ENCODE results near the gene GSC.

DNA sequence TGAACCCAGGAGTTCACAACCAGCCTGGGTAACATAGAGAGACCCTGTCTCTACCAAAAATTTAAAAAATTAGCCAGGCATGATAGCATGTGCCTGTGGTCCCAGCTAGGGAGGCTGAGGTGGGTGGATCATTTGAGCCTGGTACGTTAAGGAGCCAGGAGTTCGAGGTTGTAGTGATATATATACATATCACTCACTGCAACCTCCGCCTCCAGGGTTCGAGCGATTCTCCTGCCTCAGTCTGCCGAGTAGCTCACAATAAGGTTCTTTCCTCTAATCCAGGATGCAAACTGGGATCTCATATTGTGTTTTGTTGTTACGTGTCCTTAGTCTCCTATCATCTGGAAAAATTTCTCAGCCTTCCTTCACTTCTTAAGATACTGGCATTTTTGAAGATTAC lies 24.0 kb upstream of the GSC start:
- TF ChIP-seq, protein P1, sequence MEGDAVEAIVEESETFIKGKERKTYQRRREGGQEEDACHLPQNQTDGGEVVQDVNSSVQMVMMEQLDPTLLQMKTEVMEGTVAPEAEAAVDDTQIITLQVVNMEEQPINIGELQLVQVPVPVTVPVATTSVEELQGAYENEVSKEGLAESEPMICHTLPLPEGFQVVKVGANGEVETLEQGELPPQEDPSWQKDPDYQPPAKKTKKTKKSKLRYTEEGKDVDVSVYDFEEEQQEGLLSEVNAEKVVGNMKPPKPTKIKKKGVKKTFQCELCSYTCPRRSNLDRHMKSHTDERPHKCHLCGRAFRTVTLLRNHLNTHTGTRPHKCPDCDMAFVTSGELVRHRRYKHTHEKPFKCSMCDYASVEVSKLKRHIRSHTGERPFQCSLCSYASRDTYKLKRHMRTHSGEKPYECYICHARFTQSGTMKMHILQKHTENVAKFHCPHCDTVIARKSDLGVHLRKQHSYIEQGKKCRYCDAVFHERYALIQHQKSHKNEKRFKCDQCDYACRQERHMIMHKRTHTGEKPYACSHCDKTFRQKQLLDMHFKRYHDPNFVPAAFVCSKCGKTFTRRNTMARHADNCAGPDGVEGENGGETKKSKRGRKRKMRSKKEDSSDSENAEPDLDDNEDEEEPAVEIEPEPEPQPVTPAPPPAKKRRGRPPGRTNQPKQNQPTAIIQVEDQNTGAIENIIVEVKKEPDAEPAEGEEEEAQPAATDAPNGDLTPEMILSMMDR (IDR thresholded peaks at IDR 0.05) = no peak
- TF ChIP-seq POLR2A (IDR thresholded peaks at IDR 0.05) = no peak
